ENCODE measurements around the gene GRK3.
"Not testable (repeated sequence)": the region's sequence is repeated elsewhere in the genome, so short reads cannot be mapped to it uniquely, and the experiment has no call there.

Gene GRK3

GRCh38 chr22:25698461-25698860 lies 134.0 kb downstream of the GRK3 start:
- no peak for DNase-seq (ENCODE audit: low read depth in 2 of 2)

DNA sequence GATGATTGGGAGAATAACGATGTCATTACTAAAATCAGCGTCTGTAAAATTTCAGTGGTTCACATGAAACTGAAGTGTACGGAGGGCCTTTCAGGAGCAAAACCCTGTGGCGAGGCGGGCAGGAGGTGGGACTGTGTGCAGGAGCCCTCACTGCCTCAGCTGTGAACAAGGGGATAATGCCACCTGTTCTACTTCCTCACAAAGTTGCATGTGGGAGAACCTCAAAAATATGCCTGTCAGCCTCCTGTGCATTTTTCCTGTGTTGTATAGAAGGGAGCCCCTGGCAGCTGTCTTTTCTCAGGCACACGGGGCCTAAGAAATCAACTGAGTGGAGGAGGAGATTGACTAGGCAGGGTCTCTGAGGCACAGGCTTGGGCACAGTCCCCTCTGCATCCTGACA lies 134.5 kb downstream of the GRK3 start:
- DNase-seq (ENCODE audit: low read depth in 2 of 2): no peak

GRCh38 chr22:25701056-25701780 lies 136.7 kb downstream of the GRK3 start:
- DNase-seq (ENCODE audit: low read depth in 2 of 2): no peak

DNA sequence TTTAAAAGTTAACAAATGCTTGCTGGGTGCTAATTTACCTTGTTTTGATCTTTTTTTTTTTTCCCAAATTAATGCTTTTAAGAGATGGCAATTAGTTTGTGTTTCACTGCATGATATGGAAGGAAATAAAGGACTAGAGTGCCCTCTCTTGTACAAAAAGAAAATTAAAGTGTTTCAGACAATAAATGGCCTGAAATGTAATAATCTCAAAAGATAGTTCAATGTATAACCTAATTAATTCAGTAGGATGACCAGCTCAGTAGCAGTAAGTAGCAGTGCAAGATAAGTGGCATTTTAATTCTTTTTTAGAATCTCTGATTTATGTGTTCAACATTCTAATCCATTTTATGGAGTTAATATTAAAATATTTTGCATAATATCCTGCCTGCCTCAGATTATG lies 137.6 kb downstream of the GRK3 start:
- DNase-seq (ENCODE audit: low read depth in 2 of 2): no peak

GRCh38 chr22:25702571-25703167 lies 138.2 kb downstream of the GRK3 start:
- DNase-seq (ENCODE audit: low read depth in 2 of 2): no peak

GRCh38 chr22:25704701-25705100 lies 140.2 kb downstream of the GRK3 start:
- DNase-seq (ENCODE audit: low read depth in 2 of 2): no peak

DNA sequence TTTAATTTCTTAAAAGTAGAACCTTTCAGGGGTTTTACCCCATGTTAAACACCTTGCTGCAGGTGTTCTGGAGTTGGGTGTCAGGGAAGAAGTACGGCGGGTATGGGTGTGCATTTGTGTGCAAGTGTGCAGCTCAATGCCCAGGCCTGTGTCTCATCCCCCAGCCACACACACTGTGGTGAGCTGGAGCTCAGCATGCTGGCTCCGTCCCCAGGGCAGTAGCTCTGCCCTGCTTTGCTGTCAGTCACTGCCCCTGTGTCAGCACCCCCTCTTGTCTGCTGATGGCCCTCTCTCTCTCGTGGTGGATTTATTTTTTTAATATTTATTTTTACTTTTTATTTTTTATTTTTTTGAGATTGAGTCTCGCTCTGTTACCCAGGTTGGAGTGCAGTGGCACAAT lies 141.7 kb downstream of the GRK3 start:
- no peak for DNase-seq (ENCODE audit: low read depth in 2 of 2)

DNA sequence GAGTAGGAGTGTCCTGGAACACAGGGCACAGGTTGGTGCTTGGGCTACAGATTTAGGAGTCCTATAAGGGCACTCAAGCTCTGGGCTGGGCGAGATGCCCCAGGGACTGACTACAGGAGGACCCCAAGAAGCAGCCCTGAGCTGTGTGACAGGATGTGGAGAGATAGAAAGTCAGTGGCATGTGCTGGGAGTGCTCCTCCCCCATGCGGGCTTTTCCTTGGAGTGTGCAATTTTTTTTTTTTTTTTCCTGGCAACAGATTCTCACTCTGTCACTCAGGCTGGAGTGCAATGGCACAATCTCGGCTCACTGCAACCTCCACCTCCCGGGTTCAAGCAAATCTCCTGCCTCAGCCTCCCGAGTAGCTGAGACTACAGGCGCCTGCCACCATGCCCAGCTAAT lies 144.0 kb downstream of the GRK3 start:
- DNase-seq (ENCODE audit: low read depth in 2 of 2): not testable (repeated sequence)

DNA sequence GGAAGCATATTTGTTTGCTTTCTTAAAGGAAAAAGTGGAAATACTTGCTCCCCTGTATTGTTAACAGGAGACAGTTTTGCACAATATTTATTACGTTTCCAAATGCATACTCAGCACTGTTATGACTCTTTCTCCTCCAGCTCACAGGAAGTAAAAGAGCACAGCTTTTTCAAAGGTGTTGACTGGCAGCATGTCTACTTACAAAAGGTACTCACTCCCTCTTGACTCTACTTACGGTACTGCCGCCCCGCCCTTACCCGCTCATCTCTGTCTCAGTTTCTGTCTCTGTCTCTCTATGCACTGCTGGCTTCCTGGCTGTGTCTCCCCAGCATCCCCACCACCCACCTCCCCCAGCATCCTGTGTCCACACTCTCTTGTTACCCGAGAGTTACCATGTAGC lies 145.3 kb downstream of the GRK3 start:
- DNase-seq (ENCODE audit: low read depth in 2 of 2): no peak

GRCh38 chr22:25710501-25710900 lies 146.0 kb downstream of the GRK3 start:
- no peak for DNase-seq (ENCODE audit: low read depth in 2 of 2)

- no peak for DNase-seq (ENCODE audit: low read depth in 2 of 2)
Observed at GRCh38 chr22:25711491-25711890, 147.0 kb downstream of the GRK3 start.

DNA sequence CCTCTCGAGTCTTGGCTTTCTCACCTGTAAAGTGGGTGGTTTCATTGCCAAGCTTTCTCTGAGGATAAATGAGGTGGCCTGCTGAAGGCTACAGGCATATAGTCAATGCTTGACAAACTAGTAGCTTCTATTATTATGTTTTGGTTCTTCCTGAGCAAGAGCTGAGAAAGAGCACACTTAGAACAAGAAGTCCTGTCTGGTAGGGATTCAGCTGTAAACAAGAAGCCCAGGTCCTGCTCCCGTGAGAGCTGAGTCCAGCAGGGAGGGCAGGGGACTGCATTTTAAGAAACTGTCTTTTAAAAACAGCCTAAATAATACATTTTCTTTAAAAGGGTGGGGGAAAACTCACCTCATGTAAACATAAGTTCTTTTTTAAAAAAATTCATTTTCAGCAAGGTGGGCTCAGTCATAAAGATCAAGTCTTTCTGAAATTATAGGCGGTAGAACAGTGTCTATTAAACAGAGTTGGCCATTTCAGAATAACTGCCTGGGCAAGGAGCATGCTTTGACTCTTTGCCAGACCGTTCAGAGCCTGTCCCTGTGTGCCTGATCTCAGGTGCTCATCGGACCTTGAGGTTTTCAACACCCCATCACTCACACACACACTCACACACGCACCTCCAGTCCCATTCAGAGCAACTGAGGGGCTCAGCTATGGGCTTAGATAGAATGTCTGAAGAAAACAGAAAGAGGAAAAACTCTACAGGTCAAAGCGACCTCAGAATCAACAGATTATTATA lies 148.4 kb downstream of the GRK3 start:
- DNase-seq (ENCODE audit: low read depth in 2 of 2): no peak

GRCh38 chr22:25714070-25714469 lies 149.6 kb downstream of the GRK3 start:
- no peak for DNase-seq (ENCODE audit: low read depth in 2 of 2)

- DNase-seq (ENCODE audit: low read depth in 2 of 2): no peak
Observed at GRCh38 chr22:25714739-25715138, 150.3 kb downstream of the GRK3 start.

GRCh38 chr22:25716637-25717036 lies 152.2 kb downstream of the GRK3 start:
- no peak for DNase-seq (ENCODE audit: low read depth in 2 of 2)

GRCh38 chr22:25718135-25718840 lies 153.8 kb downstream of the GRK3 start:
- no peak for DNase-seq (ENCODE audit: low read depth in 2 of 2)

DNA sequence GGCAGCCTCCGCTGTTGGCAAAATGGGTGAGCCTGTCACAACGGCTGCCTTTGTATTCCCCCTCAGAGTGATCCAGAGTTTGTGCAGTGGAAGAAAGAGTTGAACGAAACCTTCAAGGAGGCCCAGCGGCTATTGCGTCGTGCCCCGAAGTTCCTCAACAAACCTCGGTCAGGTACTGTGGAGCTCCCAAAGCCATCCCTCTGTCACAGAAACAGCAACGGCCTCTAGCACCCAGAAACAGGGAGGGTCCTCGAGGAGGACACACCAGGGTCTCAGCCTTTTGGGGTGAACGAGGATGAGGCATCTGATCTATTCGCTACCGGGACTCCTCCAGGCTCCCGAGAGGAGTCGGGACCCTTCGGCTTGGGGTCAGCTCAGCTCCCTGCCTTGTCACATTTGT lies 157.7 kb downstream of the GRK3 start:
- no peak for DNase-seq (ENCODE audit: low read depth in 2 of 2)

DNA sequence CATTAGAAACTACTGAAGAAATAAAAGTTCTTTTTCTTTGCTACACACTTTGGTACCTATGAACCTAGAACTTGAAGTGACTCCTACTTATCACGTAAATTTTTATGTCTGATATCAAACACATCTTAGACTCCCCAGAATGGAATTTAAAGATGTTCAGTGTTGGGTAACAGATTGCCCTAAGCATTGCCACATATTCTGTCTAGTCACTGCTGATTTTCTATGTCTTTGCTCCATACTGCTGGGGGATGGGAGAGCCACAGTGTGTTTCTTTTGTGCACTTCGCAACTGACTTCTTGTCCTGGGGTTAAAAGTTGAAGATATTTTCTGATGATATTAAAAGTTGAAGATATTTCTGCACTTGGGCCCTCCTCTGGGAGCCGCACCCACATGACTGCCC lies 158.2 kb downstream of the GRK3 start:
- no peak for DNase-seq (ENCODE audit: low read depth in 2 of 2)

DNA sequence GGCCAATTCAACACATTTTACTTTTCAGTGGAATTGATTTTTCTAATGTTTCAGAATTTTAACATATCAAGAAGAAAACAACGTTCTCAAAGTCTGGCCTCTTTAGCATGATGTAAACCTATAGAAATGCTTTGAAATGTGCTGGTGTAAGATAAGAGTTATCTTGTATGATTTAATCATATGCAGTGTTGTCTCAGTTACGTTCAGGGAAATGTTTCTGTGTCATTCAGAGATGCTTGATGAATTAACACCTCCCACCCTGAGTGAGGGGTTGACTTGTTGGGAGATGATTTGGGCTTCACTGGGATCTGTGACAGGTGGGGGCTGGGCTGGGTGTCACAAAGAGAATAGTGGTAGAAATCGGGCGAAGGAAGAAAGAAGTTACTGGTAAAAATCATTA lies 161.8 kb downstream of the GRK3 start:
- DNase-seq (ENCODE audit: low read depth in 2 of 2): no peak

GRCh38 chr22:25728071-25728470 lies 163.6 kb downstream of the GRK3 start:
- no peak for DNase-seq (ENCODE audit: low read depth in 2 of 2)

GRCh38 chr22:25729016-25729995 lies 164.8 kb downstream of the GRK3 start:
- no peak for DNase-seq (ENCODE audit: low read depth in 2 of 2)
